GM19238 (cell line): ENCODE data around the gene DENND2D.

Experiments used
- DNase-seq: peaks from one replicate; pipeline ENCODE4 v3.0.0; 2011; ENCODE audit warnings: low spot score; ENCODE audit not compliant: insufficient read length

Gene DENND2D

DNA sequence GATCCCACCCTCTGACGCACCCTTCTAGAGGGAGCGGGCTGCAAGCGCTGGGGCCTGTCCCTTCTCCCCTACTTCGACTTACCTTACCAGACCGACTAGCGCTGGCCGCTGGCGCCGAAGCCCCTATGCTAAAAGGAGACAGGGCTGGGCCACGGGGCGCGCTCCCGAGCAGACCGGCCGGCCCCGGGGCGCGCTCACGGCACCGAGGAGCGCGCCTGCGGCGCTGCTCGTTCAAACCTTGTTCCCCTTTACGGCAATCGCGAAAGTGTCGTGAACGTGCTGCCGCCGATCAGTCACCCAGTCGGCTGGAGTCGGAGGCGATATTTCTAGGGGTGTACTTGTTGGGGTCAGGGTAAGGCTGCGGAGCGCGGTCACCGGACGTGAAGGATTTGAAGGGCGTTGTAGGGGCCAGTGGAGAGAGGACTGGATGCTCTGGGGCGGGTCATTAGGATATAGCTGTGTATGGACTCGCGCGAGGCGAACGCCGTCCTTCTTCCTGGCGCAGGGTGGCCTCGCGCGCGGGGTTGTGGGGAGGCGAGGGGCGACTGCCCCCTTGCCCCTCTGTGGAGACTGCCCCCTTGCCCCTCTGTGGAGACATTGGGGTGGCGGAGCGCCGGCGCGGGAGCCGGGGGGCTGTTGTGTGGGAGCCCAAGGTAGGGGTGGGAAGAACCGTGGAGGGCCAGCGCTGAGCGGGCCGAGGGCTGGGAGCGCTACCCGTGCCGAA, 60.3 kb downstream of the DENND2D start, which contains the start of the genes CEPT1 and DRAM2:
Gene CEPT1 (plus strand): TSS at position 268 of the 724 bp plus-strand sequence. CDS start 7,492 bp downstream, outside the sequence.
Gene DRAM2 (minus strand): TSS at position 138 of the 724 bp plus-strand sequence. CDS start 8,539 bp downstream, outside the sequence.
- peak; percentile 72 for DNase-seq

DNA sequence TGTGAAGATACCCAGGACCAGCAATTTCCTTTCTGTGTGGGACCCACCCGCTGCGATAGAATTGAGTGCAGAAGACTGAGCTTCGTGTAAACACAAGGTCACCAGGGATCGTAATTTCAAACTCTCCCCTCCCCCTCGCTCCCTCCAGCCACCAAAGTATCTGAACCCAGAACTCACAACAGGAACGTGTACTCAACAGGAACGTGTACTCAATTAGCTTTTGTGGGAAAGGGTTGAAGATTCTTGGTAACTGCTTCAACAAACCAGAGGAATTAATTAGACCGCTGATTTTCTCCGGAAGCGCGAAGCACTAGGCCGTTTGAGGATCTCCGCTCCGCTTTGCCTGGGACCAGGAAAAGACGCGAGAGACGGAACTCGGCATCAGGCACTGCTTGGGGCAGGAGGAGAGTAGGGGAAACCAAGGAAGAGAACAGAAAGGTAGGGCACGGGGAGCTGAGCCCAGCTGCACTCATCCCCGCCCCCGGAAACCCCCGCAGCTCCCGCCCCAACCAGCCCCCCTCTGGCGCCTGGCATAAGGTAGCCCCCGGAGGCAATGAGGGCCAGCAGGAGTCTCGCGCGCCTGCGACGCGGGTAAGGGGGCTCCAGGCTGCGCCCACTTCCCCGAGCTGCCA, 61.0 kb downstream of the DENND2D start:
- peak; percentile 39 for DNase-seq
